H9 (cell line): Measurements from ENCODE around the gene TTC21B. TPM values are rescaled to one million over a fixed set of nuclear protein-coding genes. Genes with fewer than 3 reads are reported as not detected.

ENCODE experiments used
- DNase-seq: peaks from one replicate; pipeline ENCODE4 v3.0.0-alpha.2; 2017
- H2AFZ ChIP-seq: one replicate; pipeline ENCODE4 v1.6.1; 2013; ENCODE audit warnings: mild to moderate bottlenecking, low read length, control low read depth, moderate library complexity
- H2AK5ac ChIP-seq: 2 replicates; pipeline ENCODE4 v1.6.1; 2013; ENCODE audit warnings: low read length, control low read depth, mixed read lengths; ENCODE audit not compliant: insufficient read length
- H2BK120ac ChIP-seq: one replicate; pipeline ENCODE4 v1.6.1; 2013; ENCODE audit warnings: low read depth, mild to moderate bottlenecking, low read length, control low read depth, inconsistent platforms; ENCODE audit not compliant: poor library complexity, severe bottlenecking
- H2BK12ac ChIP-seq: 2 replicates; pipeline ENCODE4 v1.6.1; 2013; ENCODE audit warnings: low read length, control low read depth, mixed read lengths, low read depth; ENCODE audit not compliant: insufficient read length
- H2BK15ac ChIP-seq: 2 replicates; pipeline ENCODE4 v1.6.1; 2013; ENCODE audit warnings: low read depth, low read length, control low read depth
- H2BK20ac ChIP-seq: one replicate; pipeline ENCODE4 v1.6.1; 2013; ENCODE audit warnings: low read depth, mild to moderate bottlenecking, low read length, control low read depth, inconsistent platforms; ENCODE audit not compliant: poor library complexity, severe bottlenecking
- H2BK5ac ChIP-seq: 2 replicates; pipeline ENCODE4 v1.6.1; 2013; ENCODE audit warnings: low read length, control low read depth, mixed read lengths; ENCODE audit not compliant: insufficient read length
- H3K14ac ChIP-seq: 2 replicates; pipeline ENCODE4 v1.6.1; 2013; ENCODE audit warnings: low read length, control low read depth; ENCODE audit not compliant: insufficient read depth
- H3K18ac ChIP-seq: 2 replicates; pipeline ENCODE4 v1.6.1; 2013; ENCODE audit warnings: low read depth, mild to moderate bottlenecking, mixed read lengths, low read length, control low read depth; ENCODE audit not compliant: insufficient read length
- H3K23ac ChIP-seq: 2 replicates; pipeline ENCODE4 v1.6.1; 2013; ENCODE audit warnings: low read length, control low read depth, mixed read lengths, low read depth; ENCODE audit not compliant: insufficient read length
- H3K23me2 ChIP-seq: 2 replicates; pipeline ENCODE4 v1.6.1; 2013; ENCODE audit warnings: low read depth, mild to moderate bottlenecking, mixed read lengths, low read length, control low read depth; ENCODE audit not compliant: insufficient read length, poor library complexity, severe bottlenecking
- H3K27ac ChIP-seq: 2 replicates; pipeline ENCODE4 v1.5.1; 2013; ENCODE audit warnings: low read length, control low read depth, mixed read lengths, low read depth; ENCODE audit not compliant: insufficient read length
- H3K27me3 ChIP-seq: 2 replicates; pipeline ENCODE4 v1.6.1; 2013; ENCODE audit warnings: low read length, control low read depth, inconsistent platforms; ENCODE audit not compliant: insufficient read depth
- H3K4ac ChIP-seq: 2 replicates; pipeline ENCODE4 v1.6.1; 2013; ENCODE audit warnings: low read depth, mild to moderate bottlenecking, control low read depth, inconsistent platforms, low read length, moderate library complexity
- H3K4me1 ChIP-seq: 2 replicates; pipeline ENCODE4 v1.6.1; 2013; ENCODE audit warnings: low read length, control low read depth, inconsistent platforms; ENCODE audit not compliant: insufficient read depth
- H3K4me2 ChIP-seq: 2 replicates; pipeline ENCODE4 v1.6.1; 2013; ENCODE audit warnings: low read length, control low read depth, mixed read lengths; ENCODE audit not compliant: insufficient read length, insufficient read depth
- H3K56ac ChIP-seq: 2 replicates; pipeline ENCODE4 v1.6.1; 2013; ENCODE audit warnings: low read depth, mild to moderate bottlenecking, mixed read lengths, low read length, control low read depth; ENCODE audit not compliant: insufficient read length
- H3K79me1 ChIP-seq: 2 replicates; pipeline ENCODE4 v1.6.1; 2013; ENCODE audit warnings: low read depth, mild to moderate bottlenecking, moderate library complexity, low read length, control low read depth, inconsistent platforms; ENCODE audit not compliant: insufficient read depth, poor library complexity, severe bottlenecking
- H3K79me2 ChIP-seq: 2 replicates; pipeline ENCODE4 v1.6.1; 2013; ENCODE audit warnings: low read length, control low read depth, inconsistent platforms; ENCODE audit not compliant: insufficient read depth
- H3K9ac ChIP-seq: 2 replicates; pipeline ENCODE4 v1.6.1; 2013; ENCODE audit warnings: low read length, control low read depth, mixed read lengths; ENCODE audit not compliant: insufficient read length; ENCODE audit errors: extremely low read depth
- H3K9me3 ChIP-seq: one replicate; pipeline ENCODE4 v1.6.1; 2013; ENCODE audit warnings: low read depth, low read length, inconsistent platforms; ENCODE audit not compliant: control insufficient read depth
- H3T11ph ChIP-seq: one replicate; pipeline ENCODE4 v1.6.1; 2013; ENCODE audit warnings: mild to moderate bottlenecking, low read length, control low read depth, inconsistent platforms
- H4K20me1 ChIP-seq: one replicate; pipeline ENCODE4 v1.6.1; 2013; ENCODE audit not compliant: control insufficient read depth, insufficient read length, insufficient read depth
- H4K5ac ChIP-seq: 2 replicates; pipeline ENCODE4 v1.6.1; 2013; ENCODE audit warnings: low read depth, mild to moderate bottlenecking, mixed read lengths, low read length, control low read depth; ENCODE audit not compliant: insufficient read length
- H4K8ac ChIP-seq: replicated peaks from 2 replicates; pipeline ENCODE4 v1.6.1; 2013; ENCODE audit warnings: low read length, control low read depth, mixed read lengths, low read depth; ENCODE audit not compliant: insufficient read length
- H4K91ac ChIP-seq: 2 replicates; pipeline ENCODE4 v1.6.1; 2013; ENCODE audit warnings: low read depth, mild to moderate bottlenecking, moderate library complexity, mixed read lengths, low read length, control low read depth; ENCODE audit not compliant: insufficient read length
- H3K27ac Mint-ChIP-seq, 3 experiments: 2 replicates in 2 of 3; 3 replicates in 1 of 3; pipeline ENCODE4 v1.8.0; 2020 to 2021; ENCODE audit warnings: mixed read lengths in 3 of 3, mild to moderate bottlenecking in 1 of 3, moderate library complexity in 1 of 3
- H3K27me3 Mint-ChIP-seq: 2 replicates; pipeline ENCODE4 v1.8.0; 2021; ENCODE audit warnings: low read depth, mild to moderate bottlenecking, moderate library complexity, mixed read lengths
- H3K36me3 Mint-ChIP-seq, 3 experiments: 2 replicates in 2 of 3; 3 replicates in 1 of 3; pipeline ENCODE4 v1.8.0; 2020 to 2021; ENCODE audit warnings: low read depth in 3 of 3, mixed read lengths in 3 of 3; ENCODE audit not compliant: insufficient read depth in 1 of 3
- H3K4me1 Mint-ChIP-seq, 2 experiments: 2 replicates each; pipeline ENCODE4 v1.8.0; 2020; ENCODE audit warnings: mixed read lengths in 2 of 2
- H3K4me3 Mint-ChIP-seq, 2 experiments: 2 replicates in 1 of 2; 3 replicates in 1 of 2; pipeline ENCODE4 v1.8.0; 2020 to 2021; ENCODE audit warnings: mild to moderate bottlenecking in 2 of 2, mixed read lengths in 2 of 2, moderate library complexity in 1 of 2
- H3K9me3 Mint-ChIP-seq, 2 experiments: 2 replicates in 1 of 2; 3 replicates in 1 of 2; pipeline ENCODE4 v1.8.0; 2020; ENCODE audit warnings: mild to moderate bottlenecking in 2 of 2, mixed read lengths in 2 of 2, moderate library complexity in 1 of 2
- CTCF ChIP-seq: fragments of 200-600 bp; sonication (generic); conservative IDR thresholded peaks from 3 replicates; pipeline ENCODE4 v1.8.0; 2021; ENCODE audit warnings: antibody characterized with exemption, mild to moderate bottlenecking
- WGBS: extraction: QIAGEN DNeasy Blood & Tissue Kit; methylation state at CpG from one replicate; pipeline ENCODE4 v1.1.7; 2013; ENCODE audit warnings: missing lambda C conversion rate, low lambda C conversion rate, mixed read lengths; ENCODE audit not compliant: insufficient read length; ENCODE audit errors: extremely low coverage; 5-methylcytosine and 5-hydroxymethylcytosine counted together
- total RNA-seq: library from RNA; stranded (reverse); gene quantifications from 2 replicates; pipeline ENCODE4 v1.2.1, GENCODE V29; 2021

The TTC21B gene
- total RNA-seq, 1 experiment from 2014 or later: 16.6 TPM

DNA sequence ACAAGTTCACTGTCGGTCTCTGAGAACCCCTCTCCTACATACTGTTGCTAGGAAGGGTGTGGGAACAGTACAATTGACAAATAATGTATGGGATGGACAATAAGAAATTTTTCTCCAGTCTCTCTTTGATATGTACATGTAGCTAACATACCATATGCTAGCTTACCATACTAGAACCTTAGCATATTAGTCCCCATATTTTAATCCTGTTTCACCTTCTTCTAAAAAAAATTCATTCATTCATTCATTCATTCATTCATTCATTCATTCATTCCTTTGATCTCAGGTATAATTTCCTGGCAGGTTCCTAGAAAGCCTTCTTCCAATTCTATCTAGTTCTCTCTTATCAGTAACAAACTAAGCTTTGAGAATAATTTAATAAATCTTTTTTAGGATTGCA, 62.2 kb downstream of the TTC21B start:
- no peak overlapping the region for H2AFZ ChIP-seq
- no peak for DNase-seq
- H3K27me3 ChIP-seq: no peaks in the 10 kb centered on the region
- H3K23me2 ChIP-seq: no peaks in the 10 kb centered on the region
- H3K9me3 ChIP-seq: no peaks in the 10 kb centered on the region
- H3K4ac ChIP-seq: no peak overlapping the region
- no peak overlapping the region for H3K9ac ChIP-seq
- H3K4me2 ChIP-seq: no peak overlapping the region
- H2AK5ac ChIP-seq: no peak overlapping the region
- H3K4me3 Mint-ChIP-seq: no peak overlapping the region
- WGBS: no CpG with 5 or more reads among the region's 1 CpG
- H4K91ac ChIP-seq: no peak overlapping the region
- H2BK15ac ChIP-seq: no peak overlapping the region
- H4K20me1 ChIP-seq: no peaks in the 10 kb centered on the region
- H3K79me2 ChIP-seq: no peaks in the 10 kb centered on the region
- H3K27ac Mint-ChIP-seq: no peak overlapping the region
- no peak overlapping the region for H2BK5ac ChIP-seq
- H3K79me1 ChIP-seq: no peaks in the 10 kb centered on the region
- H3K14ac ChIP-seq: no peak overlapping the region
- no peak overlapping the region for H3K56ac ChIP-seq
- H4K8ac ChIP-seq: no peak overlapping the region
- H2BK20ac ChIP-seq: no peak overlapping the region
- no peak for TF ChIP-seq CTCF
- H3K36me3 Mint-ChIP-seq: peaks cover 6 to 28% (median 24%) of the 10 kb centered on the region in 3 experiments; a peak in 6 of 7 replicates
- no peak overlapping the region for H2BK120ac ChIP-seq
- H3K18ac ChIP-seq: no peak overlapping the region
- H3T11ph ChIP-seq: no peak overlapping the region
- H3K27me3 Mint-ChIP-seq: no peaks in the 10 kb centered on the region
- H3K27ac ChIP-seq: no peak overlapping the region
- no peaks in the 10 kb centered on the region for H3K9me3 Mint-ChIP-seq
- H3K23ac ChIP-seq: no peak overlapping the region
- no peak overlapping the region for H2BK12ac ChIP-seq
- no peak overlapping the region for H4K5ac ChIP-seq
- no peaks in the 10 kb centered on the region for H3K4me1 ChIP-seq
- H3K4me1 Mint-ChIP-seq: no peaks in the 10 kb centered on the region
